ENCODE results near the gene ADCK1. TPM values are rescaled to one million over a fixed set of nuclear protein-coding genes. Genes with fewer than 3 reads are reported as not detected.

Gene ADCK1
- total and polyA plus RNA-seq, 9 of the 15 experiments (the other 6 are each of a cell fraction or from before 2014, with no cell fraction given): 2.8 to 8.9 (median 4.3) TPM

- no peak for TF ChIP-seq SP2 (IDR thresholded peaks at IDR 0.05; ENCODE audit: extremely low read depth, low read depth, low read length, poor library complexity, severe bottlenecking)
- TF ChIP-seq NR0B1 (IDR thresholded peaks at IDR 0.05; ENCODE audit: partially characterized antibody): no peak
- TF ChIP-seq STAT5A (IDR thresholded peaks at IDR 0.05; ENCODE audit: borderline replicate concordance, low read length): no peak
- no peak for TF ChIP-seq CHCHD3 (CRISPR knock-in tag; IDR thresholded peaks at IDR 0.05)
- no peak for TF ChIP-seq TCF3 (CRISPR knock-in tag; IDR thresholded peaks at IDR 0.05)
- no peak for TF ChIP-seq HNRNPK (IDR thresholded peaks at IDR 0.05; ENCODE audit: low read depth, low read length, poor library complexity, severe bottlenecking)
- no peak for TF ChIP-seq POLR2AphosphoS2 (IDR thresholded peaks at IDR 0.05; ENCODE audit: low read length)
- TF ChIP-seq ZNF311 (CRISPR knock-in tag; IDR thresholded peaks at IDR 0.05): no peak
- TF ChIP-seq, protein P1, sequence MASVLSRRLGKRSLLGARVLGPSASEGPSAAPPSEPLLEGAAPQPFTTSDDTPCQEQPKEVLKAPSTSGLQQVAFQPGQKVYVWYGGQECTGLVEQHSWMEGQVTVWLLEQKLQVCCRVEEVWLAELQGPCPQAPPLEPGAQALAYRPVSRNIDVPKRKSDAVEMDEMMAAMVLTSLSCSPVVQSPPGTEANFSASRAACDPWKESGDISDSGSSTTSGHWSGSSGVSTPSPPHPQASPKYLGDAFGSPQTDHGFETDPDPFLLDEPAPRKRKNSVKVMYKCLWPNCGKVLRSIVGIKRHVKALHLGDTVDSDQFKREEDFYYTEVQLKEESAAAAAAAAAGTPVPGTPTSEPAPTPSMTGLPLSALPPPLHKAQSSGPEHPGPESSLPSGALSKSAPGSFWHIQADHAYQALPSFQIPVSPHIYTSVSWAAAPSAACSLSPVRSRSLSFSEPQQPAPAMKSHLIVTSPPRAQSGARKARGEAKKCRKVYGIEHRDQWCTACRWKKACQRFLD (CRISPR knock-in tag; IDR thresholded peaks at IDR 0.05): no peak
- no peak for TF ChIP-seq TEAD4 (IDR thresholded peaks at IDR 0.05; ENCODE audit: low read length)
- TF ChIP-seq TEAD4 (CRISPR knock-in tag; IDR thresholded peaks at IDR 0.05; ENCODE audit: borderline replicate concordance): no peak
- no peak for TF ChIP-seq MTA3 (IDR thresholded peaks at IDR 0.05; ENCODE audit: borderline replicate concordance)
Observed at GRCh38 chr14:77931441-77931840, 131.5 kb downstream of the ADCK1 start (continued).

All from K562 (cell line).